SK-N-SH treated with all-trans-retinoic acid at 6 μM for 48 hours (cell line): Measurements from ENCODE around the gene EMC9.
"Not testable (repeated sequence)": the region's sequence is repeated elsewhere in the genome, so short reads cannot be mapped to it uniquely, and the experiment has no call there.

ENCODE experiments used
- ESRRG ChIP-seq: fragments of 250-450 bp; sonication (Bioruptor Pico); IDR thresholded peaks from 2 replicates; pipeline ENCODE4 v1.6.1; 2021; ENCODE audit warnings: mild to moderate bottlenecking
- RARB ChIP-seq: fragments of 250-450 bp; sonication (Bioruptor Pico); IDR thresholded peaks from 2 replicates; pipeline ENCODE4 v1.8.0; 2021; ENCODE audit warnings: mild to moderate bottlenecking, moderate library complexity
- TOX ChIP-seq: fragments of 250-450 bp; sonication (Bioruptor Pico); IDR thresholded peaks from 2 replicates; pipeline ENCODE4 v1.8.0; 2021; ENCODE audit warnings: mild to moderate bottlenecking, moderate library complexity, borderline replicate concordance
- ZFP30 ChIP-seq: fragments of 450-650 bp; formaldehyde crosslinking; IDR thresholded peaks from 2 replicates; pipeline ENCODE4 v1.5.0; 2022; ENCODE audit warnings: mild to moderate bottlenecking, moderate library complexity
- ZNF70 ChIP-seq: fragments of 450-650 bp; formaldehyde crosslinking; IDR thresholded peaks from 2 replicates; pipeline ENCODE4 v1.5.0; 2020; ENCODE audit warnings: mild to moderate bottlenecking, moderate library complexity
- ZNF8 ChIP-seq: fragments of 450-650 bp; formaldehyde crosslinking; IDR thresholded peaks from 2 replicates; pipeline ENCODE4 v1.5.0; 2020; ENCODE audit warnings: mild to moderate bottlenecking, moderate library complexity
- TF ChIP-seq, protein P1 (sequence below): fragments of 250-450 bp; sonication (Bioruptor Pico); IDR thresholded peaks from 2 replicates; pipeline ENCODE4 v1.5.1; 2020; ENCODE audit warnings: low read depth, mild to moderate bottlenecking, moderate library complexity
- TF ChIP-seq, protein P2 (sequence below): fragments of 250-450 bp; sonication (Bioruptor Pico); IDR thresholded peaks from 2 replicates; pipeline ENCODE4 v1.5.1; 2021; ENCODE audit warnings: mild to moderate bottlenecking, moderate library complexity

DNA sequence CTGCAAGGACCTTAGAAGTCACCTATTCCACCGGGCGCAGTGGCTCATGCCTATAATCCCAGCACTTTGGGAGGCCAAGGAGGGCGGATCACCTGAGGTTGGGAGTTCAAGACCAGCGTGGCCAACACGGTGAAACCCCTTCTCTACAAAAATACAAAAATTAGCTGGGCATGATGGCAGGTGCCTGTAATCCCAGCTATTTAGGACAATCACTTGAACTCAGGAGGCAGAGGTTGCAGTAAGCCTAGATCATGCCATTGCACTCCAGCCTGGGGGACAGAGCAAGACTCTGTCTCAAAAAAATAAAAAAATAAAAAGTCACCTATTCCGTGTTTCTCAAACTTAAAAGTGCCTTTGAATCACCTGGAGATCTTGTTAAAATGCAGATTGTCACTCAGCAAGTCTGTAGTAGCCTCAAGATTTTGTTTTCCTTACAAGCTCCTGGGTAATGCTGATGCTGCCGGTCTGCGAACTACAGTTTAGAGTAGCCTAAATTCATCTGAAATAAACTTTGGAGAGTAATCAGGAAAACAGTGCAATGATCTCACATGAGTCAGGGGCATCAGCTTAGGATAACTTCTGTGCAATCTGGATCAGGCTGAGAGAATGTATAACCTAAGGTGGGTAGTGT is 35.7 kb downstream of the EMC9 start:
- not testable (repeated sequence) for TF ChIP-seq ZNF70 (CRISPR knock-in tag); ZFP30 (CRISPR knock-in tag); TOX (CRISPR knock-in tag); RARB (CRISPR knock-in tag); ZNF8; ESRRG (CRISPR knock-in tag)
- TF ChIP-seq, protein P1, sequence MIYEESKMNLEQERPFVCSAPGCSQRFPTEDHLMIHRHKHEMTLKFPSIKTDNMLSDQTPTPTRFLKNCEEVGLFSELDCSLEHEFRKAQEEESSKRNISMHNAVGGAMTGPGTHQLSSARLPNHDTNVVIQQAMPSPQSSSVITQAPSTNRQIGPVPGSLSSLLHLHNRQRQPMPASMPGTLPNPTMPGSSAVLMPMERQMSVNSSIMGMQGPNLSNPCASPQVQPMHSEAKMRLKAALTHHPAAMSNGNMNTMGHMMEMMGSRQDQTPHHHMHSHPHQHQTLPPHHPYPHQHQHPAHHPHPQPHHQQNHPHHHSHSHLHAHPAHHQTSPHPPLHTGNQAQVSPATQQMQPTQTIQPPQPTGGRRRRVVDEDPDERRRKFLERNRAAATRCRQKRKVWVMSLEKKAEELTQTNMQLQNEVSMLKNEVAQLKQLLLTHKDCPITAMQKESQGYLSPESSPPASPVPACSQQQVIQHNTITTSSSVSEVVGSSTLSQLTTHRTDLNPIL (CRISPR knock-in tag): not testable (repeated sequence)
- TF ChIP-seq, protein P2, sequence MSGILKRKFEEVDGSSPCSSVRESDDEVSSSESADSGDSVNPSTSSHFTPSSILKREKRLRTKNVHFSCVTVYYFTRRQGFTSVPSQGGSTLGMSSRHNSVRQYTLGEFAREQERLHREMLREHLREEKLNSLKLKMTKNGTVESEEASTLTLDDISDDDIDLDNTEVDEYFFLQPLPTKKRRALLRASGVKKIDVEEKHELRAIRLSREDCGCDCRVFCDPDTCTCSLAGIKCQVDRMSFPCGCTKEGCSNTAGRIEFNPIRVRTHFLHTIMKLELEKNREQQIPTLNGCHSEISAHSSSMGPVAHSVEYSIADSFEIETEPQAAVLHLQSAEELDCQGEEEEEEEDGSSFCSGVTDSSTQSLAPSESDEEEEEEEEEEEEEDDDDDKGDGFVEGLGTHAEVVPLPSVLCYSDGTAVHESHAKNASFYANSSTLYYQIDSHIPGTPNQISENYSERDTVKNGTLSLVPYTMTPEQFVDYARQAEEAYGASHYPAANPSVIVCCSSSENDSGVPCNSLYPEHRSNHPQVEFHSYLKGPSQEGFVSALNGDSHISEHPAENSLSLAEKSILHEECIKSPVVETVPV (CRISPR knock-in tag): not testable (repeated sequence)
